Spleen (tissue), 7 donors: ENCODE results near the gene SC5D.

Source experiments
- CTCF ChIP-seq, 11 experiments: fragments of 200-600 bp in 7 of 11; fragments of 450-650 bp in 4 of 11; sonication (generic) in 4 of 11; IDR thresholded peaks in 8 of 11; conservative IDR thresholded peaks in 3 of 11; 1 replicate in 7 of 11; 2 replicates in 4 of 11; pipeline versions ENCODE4 v1.4.0 to v1.8.0; 2016 to 2021; ENCODE audit warnings: antibody characterized with exemption in 11 of 11, inconsistent platforms in 4 of 11, mild to moderate bottlenecking in 1 of 11
- POLR2A ChIP-seq, 3 donors: fragments of 450-650 bp; IDR thresholded peaks; one replicate each; pipeline ENCODE4 v1.5.1; 2017; ENCODE audit warnings: antibody characterized with exemption in 3 of 3, mild to moderate bottlenecking in 1 of 3
- POLR2AphosphoS5 ChIP-seq, 3 donors: sonication (generic); formaldehyde crosslinking; IDR thresholded peaks; one replicate each; pipeline ENCODE4 v1.5.1; 2017; ENCODE audit warnings: antibody characterized with exemption in 3 of 3
- donor health status: DM: no; HTN: no; CAD: no; lungs with moderate emphysema.
- donor health status: DM: no; HTN: no; CAD: no.
- donor health status: DM: no; HTN: no; CAD: no.

GRCh38 chr11:121248496-121248895 is 44.1 kb upstream of the SC5D start:
- TF ChIP-seq CTCF (IDR thresholded peaks at IDR 0.05 in 8 of 11, conservative IDR thresholded peaks at IDR 0.05 in 3 of 11) (no peak), POLR2A (IDR thresholded peaks at IDR 0.05) (no peak), POLR2AphosphoS5 (IDR thresholded peaks at IDR 0.05) (no peak)
